ENCODE measurements around the gene RAB20.

DNA sequence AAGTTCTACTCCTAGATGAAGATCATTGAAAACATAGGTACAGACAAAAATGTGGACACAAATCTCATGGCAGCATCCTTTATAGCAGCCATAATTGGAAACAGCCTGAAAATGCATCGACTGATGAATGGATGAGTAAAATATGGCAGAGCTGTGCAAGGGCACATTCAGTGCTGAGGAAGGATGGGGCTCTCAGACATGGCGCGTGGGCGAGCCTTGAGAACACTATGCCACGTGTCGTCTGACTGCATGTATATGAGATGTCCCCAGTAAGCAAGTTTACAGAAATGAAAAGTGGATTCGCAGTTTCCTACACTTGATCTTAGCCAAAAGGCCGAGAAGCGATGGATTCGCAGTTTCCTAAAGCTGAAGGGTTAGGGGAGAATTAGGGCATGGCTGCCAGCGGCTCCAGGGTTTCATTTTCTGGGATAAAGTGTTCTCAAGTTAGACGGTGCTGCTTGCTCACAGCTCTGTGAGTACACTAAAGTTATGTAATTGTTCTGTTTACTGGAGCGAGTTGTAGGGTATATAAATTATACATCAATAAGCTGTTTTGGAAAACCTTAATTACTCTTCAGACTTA, 78.0 kb downstream of the RAB20 start:
- no peak for TF ChIP-seq EZH2 (IDR thresholded peaks at IDR 0.05)
- no peak for TF ChIP-seq POLR2AphosphoS5 (IDR thresholded peaks at IDR 0.05; ENCODE audit: borderline replicate concordance, low read depth, low read length)
